Measurements from ENCODE around the gene CD59.
"Not testable (repeated sequence)": the region's sequence is repeated elsewhere in the genome, so short reads cannot be mapped to it uniquely, and the experiment has no call there.

Gene CD59

GRCh38 chr11:33742249-33742851 lies 6.1 kb upstream of the CD59 start:
- DNase-seq = no peak

GRCh38 chr11:33741806-33742205 lies 5.6 kb upstream of the CD59 start:
- DNase-seq = no peak

DNA sequence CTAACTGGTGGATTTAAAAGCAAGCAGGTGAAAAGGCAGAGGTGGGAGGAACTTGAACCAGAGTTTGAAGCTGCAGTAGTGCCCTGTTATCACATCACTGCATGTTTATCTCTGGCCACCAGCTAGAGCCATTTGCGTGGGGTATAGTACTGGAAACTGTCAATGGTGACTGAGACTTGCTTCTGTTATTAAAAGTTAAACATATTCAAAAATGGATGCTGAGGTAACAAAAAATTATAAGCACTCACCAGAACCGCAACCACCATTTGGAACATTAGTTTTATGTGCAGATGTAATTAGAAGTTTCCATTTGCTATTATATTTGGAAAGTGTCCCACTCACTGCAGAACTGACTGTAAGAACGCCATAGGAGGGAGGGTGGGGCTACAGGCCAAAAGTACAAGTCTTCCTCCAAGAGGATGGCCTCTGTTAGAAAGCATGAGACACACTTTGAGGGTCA lies 1.2 kb upstream of the CD59 start:
- no peak for DNase-seq

DNA sequence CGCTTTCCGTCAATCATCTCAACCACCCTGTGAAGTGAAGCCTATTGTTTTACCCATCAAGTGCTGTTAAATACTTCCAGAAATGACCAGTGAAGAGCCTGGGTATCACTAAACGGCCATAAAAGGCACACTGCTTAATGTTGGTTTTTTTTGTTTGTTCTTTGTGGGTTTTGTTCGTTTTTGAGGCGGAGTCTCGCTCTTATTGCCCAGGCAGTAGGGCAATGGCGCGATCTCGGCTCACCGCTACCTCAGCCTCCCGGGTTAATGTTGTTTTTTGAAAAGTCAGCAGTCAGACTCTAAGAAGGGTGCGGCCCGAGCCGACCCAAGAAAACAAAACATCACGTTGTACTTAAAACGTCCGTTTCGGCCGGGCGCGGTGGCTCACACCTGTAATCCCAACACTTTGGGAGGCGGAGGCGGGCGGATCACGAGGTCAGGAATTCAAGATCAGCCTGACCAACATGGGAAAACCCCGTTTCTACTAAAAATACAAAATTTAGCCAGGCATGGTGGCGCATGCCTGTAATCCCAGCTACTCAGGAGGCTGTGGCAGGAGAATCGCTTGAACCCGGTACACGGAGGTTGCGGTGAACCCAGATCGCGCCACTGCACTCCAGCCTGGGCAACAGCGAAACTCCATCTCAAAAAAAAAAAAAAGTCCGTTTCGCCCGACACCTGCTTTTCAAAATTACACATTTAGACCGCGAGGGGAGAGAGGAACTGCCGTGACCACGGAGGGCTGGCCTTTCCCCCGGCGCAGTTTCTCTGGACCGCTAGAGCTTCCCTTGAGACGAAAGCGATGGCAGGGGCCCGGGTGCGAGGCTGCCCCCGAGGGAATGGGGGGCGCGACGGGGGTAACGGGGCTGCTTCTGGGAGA lies 714 bp downstream of the CD59 start:
- DNase-seq = no peak

DNA sequence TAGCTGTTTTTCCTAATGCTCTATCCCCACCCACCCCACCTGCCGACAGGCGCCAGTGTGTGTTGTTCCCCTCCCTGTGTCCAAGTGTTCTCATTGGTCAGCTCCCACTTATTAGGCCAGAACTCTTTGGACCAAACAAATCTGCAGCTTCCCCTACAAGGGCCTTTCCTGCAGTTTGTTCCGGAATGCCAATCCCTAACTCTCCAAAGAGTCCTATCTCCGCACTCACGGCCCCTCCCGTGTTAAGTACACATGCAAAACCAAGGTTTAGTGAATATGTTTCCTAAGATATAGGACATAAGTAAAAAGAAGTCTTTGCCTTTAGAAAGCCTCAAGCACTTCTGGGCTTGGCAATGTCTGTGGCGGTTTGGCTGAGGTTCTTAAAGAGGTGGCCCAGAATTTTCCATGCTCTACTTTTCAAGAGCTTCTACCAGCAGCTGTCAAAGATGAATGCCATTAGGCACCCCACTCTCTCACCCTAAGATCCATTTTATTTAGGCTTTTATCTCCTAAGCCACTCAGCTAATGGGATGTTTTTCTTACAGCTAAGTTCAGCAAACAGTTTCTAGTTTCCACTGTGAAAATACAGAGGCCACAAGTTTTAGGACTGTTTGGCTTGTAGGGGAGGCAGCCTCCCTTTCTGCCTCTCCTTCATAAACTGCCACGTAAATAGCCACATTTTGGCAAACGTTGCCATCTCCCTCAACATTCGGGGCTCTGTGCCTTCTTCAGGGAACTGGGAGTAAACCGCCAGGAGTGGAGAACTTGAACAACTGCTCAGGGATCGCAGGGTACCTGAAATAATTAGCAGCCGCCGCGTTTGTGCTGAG lies 1.6 kb downstream of the CD59 start:
- no peak for DNase-seq

GRCh38 chr11:33733980-33734379 lies 2.2 kb downstream of the CD59 start:
- no peak for DNase-seq

GRCh38 chr11:33731723-33732531 lies 4.3 kb downstream of the CD59 start:
- DNase-seq = no peak

DNA sequence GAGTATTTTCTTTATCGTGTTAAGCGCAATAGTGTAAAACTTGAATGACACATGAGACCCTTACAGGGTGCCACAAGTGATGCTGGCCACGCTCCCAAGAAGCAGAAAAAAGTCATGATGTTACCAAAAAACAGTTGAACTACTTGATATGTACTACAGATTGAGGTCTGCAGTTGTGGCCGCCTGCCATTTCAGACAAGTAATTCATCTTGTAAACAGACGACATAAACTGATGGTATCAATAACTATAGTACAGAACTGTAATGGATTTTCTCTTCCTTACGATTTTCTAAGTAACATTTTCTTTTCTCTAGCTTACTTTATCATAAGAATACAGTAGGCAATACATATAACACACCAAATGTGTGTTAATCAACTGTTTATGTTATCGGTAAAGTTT lies 5.5 kb downstream of the CD59 start:
- DNase-seq = no peak

DNA sequence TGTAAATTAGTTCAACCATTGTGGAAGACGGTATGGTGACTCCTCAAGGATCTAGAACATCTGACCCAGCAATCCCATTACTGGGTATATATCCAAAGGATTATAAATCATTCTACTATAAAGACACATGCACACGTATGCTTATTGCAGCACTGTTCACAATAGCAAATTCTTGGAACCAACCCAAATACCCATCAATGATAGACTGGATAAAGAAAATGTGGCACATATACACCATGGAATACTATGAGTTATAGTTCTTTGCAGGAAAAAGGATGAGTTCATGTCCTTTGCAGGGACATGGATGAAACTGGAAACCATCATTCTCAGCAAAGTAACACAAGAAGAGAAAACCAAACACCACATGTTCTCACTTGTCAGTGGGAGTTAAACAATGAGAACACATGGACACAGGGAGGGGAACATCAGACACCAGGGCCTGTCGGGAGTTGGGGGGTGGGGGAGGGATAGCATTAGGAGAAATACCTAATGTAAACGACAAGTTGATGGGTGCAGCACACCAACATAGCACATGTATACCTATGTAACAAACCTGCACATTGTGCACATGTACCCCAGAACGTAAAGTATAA lies 7.1 kb downstream of the CD59 start:
- DNase-seq = not testable (repeated sequence)

GRCh38 chr11:33727539-33727938 lies 8.7 kb downstream of the CD59 start:
- not testable (repeated sequence) for DNase-seq

- no peak for DNase-seq
Measured at GRCh38 chr11:33725496-33725895, 10.7 kb downstream of the CD59 start.

GRCh38 chr11:33724644-33725035 lies 11.6 kb downstream of the CD59 start:
- no peak for DNase-seq

- DNase-seq = no peak
Measured at GRCh38 chr11:33723238-33723881, 12.9 kb downstream of the CD59 start.

DNA sequence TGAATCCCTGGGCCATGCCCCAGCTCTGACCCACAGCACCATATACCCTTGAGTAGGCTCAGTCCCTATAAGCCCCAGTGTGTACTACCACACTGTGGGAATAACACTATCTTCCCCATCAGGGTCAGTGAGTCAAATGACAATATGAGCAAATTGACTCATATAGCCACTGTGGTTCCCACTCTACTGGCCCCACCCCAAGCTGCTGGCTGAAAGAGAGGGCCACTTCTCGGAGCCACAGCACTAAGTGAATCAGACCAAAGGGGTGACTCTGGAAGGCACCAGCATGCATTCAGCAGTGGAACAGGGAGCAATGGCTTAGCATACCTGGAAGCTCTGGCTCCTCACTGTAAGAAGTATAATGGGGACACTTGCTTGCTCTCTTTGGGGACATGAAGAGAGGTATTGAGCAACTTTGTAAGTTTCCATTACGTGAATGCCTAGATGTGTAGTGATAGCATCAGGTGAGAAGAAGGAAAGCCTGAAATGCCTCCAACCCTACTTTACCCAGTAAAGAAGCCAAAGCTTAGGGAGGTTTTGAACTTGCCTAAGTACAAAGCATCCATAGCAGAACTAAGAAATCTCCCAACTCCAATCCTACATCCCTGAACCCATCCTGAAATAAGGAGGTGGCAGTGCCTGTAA lies 13.5 kb downstream of the CD59 start:
- no peak for DNase-seq

GRCh38 chr11:33721984-33722383 lies 14.2 kb downstream of the CD59 start:
- DNase-seq = no peak

- DNase-seq = no peak
Measured at GRCh38 chr11:33721426-33721825, 14.8 kb downstream of the CD59 start.

- DNase-seq = no peak
Measured at GRCh38 chr11:33719587-33719986, 16.6 kb downstream of the CD59 start.

- DNase-seq = no peak
Measured at GRCh38 chr11:33718440-33718839, 17.8 kb downstream of the CD59 start.

DNA sequence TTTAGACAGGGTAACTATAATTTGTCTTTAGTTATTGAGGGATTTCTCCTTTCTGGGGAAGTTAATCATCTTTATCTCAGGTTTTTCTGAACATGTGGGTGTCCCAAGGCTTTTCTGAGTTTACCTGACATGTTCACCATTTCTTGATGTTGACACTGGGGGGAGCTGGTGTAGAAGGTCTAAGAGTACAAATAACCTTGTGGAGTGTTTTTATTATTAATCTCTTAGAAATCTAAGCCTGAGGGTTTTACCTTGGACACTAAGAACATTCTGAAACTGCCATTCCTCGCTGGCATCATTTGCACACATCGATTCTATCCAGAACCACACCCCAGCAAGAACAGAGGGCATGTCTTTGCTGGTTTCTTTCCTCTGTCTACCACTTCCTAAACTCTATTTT lies 20.0 kb downstream of the CD59 start:
- DNase-seq = no peak

GRCh38 chr11:33713856-33714398 lies 22.3 kb downstream of the CD59 start:
- DNase-seq = no peak
